SH-SY5Y (cell line): ENCODE results near the gene RRAS2.

Source experiments
- GATA2 ChIP-seq: IDR thresholded peaks from 2 replicates; pipeline ENCODE4 v1.6.1; 2011; ENCODE audit warnings: mild to moderate bottlenecking, low read depth, low read length
- GATA3 ChIP-seq: IDR thresholded peaks from 2 replicates; pipeline ENCODE4 v1.6.1; 2011; ENCODE audit warnings: low read depth, mild to moderate bottlenecking, low read length, moderate library complexity

GRCh38 chr11:14330881-14331280, 28.1 kb downstream of the RRAS2 start:
- no peak for TF ChIP-seq GATA3
- no peak for TF ChIP-seq GATA2
